Esophagus muscularis mucosa (tissue), 4 donors: Measurements from ENCODE around the gene GLI3.

ENCODE experiments used
- EP300 ChIP-seq: sonication (generic); formaldehyde crosslinking; IDR thresholded peaks from one replicate; pipeline ENCODE4 v1.6.1; 2017; ENCODE audit warnings: antibody characterized with exemption
- POLR2AphosphoS5 ChIP-seq, 2 donors: sonication (generic); formaldehyde crosslinking; IDR thresholded peaks; one replicate each; pipeline ENCODE4 v1.6.1; 2017; ENCODE audit warnings: antibody characterized with exemption in 2 of 2
- TF ChIP-seq, protein P1 (sequence below), 3 experiments: fragments of 200-600 bp in 2 of 3; fragments of 450-650 bp in 1 of 3; sonication (generic) in 2 of 3; IDR thresholded peaks; one replicate each; pipeline ENCODE4 v1.5.1; 2017 to 2019; ENCODE audit warnings: antibody characterized with exemption in 3 of 3, mild to moderate bottlenecking in 2 of 3, moderate library complexity in 1 of 3

DNA sequence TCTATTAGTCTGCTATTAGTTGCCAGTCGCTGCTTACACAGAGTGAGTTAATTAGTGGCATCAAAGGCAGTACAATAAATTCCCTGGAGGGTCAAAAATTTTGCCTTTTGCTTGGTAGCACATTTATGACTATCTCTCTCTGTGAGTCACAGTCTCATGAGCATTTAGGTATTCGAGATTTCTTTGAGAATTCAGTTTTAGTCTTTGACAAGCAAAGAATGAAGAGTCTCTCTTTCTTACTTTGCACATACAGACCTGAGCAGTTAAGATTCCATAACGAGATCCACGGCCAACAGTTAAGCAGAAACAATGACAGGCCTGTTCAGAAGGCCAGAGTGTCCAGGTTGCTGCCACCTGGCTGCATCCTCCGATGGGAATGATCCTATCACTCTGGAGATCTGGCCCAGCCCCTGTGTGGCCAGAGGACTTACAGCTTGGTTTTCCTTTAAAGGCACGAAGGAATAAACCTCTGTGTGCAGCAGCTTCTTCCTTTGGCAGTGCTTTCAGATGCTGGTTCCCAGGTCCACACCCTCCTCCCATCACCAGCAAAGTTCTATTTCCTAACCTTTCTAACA, 80.6 kb downstream of the GLI3 start:
- TF ChIP-seq, protein P1, sequence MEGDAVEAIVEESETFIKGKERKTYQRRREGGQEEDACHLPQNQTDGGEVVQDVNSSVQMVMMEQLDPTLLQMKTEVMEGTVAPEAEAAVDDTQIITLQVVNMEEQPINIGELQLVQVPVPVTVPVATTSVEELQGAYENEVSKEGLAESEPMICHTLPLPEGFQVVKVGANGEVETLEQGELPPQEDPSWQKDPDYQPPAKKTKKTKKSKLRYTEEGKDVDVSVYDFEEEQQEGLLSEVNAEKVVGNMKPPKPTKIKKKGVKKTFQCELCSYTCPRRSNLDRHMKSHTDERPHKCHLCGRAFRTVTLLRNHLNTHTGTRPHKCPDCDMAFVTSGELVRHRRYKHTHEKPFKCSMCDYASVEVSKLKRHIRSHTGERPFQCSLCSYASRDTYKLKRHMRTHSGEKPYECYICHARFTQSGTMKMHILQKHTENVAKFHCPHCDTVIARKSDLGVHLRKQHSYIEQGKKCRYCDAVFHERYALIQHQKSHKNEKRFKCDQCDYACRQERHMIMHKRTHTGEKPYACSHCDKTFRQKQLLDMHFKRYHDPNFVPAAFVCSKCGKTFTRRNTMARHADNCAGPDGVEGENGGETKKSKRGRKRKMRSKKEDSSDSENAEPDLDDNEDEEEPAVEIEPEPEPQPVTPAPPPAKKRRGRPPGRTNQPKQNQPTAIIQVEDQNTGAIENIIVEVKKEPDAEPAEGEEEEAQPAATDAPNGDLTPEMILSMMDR (IDR thresholded peaks at IDR 0.05), result no peak
- TF ChIP-seq POLR2AphosphoS5 (IDR thresholded peaks at IDR 0.05), result no peak
- TF ChIP-seq EP300, result no peak
